ENCODE data around the gene RASL11B. TPM values are rescaled to one million over a fixed set of nuclear protein-coding genes. Genes with fewer than 3 reads are reported as not detected.

The RASL11B gene
- total RNA-seq, 1 experiment from 2014 or later, result 30.0 TPM

DNA sequence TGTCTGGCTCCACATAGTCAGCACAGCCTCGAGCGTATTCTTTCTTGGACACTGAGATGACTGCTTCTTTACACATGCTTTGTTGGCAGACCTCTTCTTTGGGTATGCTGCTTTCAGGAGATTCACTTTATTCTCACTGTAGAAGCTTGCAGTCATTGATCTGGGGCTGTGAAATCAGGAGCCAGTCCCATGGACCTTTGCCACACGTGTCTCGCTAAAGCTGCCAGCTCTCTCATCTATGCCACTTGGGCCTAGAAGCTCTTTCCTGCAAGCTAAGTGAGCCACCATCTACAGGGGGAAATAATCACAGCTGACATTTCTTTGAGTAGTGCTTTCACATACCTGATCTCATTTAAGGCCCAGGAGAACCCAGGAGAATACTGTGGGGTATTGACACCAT, 5.0 kb downstream of the RASL11B start:
- no peak overlapping the region for H2BK12ac ChIP-seq (ENCODE audit: insufficient read length, low read depth, low read length)
- no CpG with 5 or more reads among the region's 4 CpGs for WGBS (ENCODE audit: extremely low coverage, insufficient read length, low lambda C conversion rate)
- H4K91ac ChIP-seq (ENCODE audit: insufficient read length, low read depth, low read length), result no peak overlapping the region
- no peaks in the 10 kb centered on the region for H4K20me1 ChIP-seq (ENCODE audit: control insufficient read depth, insufficient read depth, insufficient read length)
- peak overlapping the region in 1 of 3 experiments; percentile 78; a peak in 3 of 7 replicates for H3K27ac Mint-ChIP-seq
- H3K9me3 Mint-ChIP-seq, result no peaks in the 10 kb centered on the region; a peak in 2 of 5 replicates
- H3K23me2 ChIP-seq (ENCODE audit: insufficient read length, low read depth, low read length, poor library complexity, severe bottlenecking), result peaks cover 13% of the 10 kb centered on the region
- H4K5ac ChIP-seq (ENCODE audit: insufficient read length, low read depth, low read length), result no peak overlapping the region
- no peak overlapping the region for H2AK5ac ChIP-seq (ENCODE audit: insufficient read length, low read length)
- peak overlapping the region; percentile 22 for H3K27ac ChIP-seq (ENCODE audit: insufficient read length, low read depth, low read length)
- no peak overlapping the region for H2BK120ac ChIP-seq (ENCODE audit: low read depth, low read length, poor library complexity, severe bottlenecking)
- H3K14ac ChIP-seq (ENCODE audit: insufficient read depth, low read length), result no peak overlapping the region
- peaks cover 61 to 67% of the 10 kb centered on the region in 2 experiments for H3K4me1 Mint-ChIP-seq
- DNase-seq, result no peak
- no peaks in the 10 kb centered on the region; the same call in 1 of the 2 replicates for H3K27me3 Mint-ChIP-seq (ENCODE audit: low read depth)
- no peak overlapping the region for H3K4me3 Mint-ChIP-seq
- no peak overlapping the region for H3K9ac ChIP-seq (ENCODE audit: extremely low read depth, insufficient read length, low read length)
- H2BK15ac ChIP-seq (ENCODE audit: low read depth, low read length), result no peak overlapping the region
- no peak overlapping the region for H4K8ac ChIP-seq (replicated peaks; ENCODE audit: insufficient read length, low read depth, low read length)
- no peak overlapping the region for H3K56ac ChIP-seq (ENCODE audit: insufficient read length, low read depth, low read length)
- H3K23ac ChIP-seq (ENCODE audit: insufficient read length, low read depth, low read length), result no peak overlapping the region
- H3K36me3 Mint-ChIP-seq (ENCODE audit: insufficient read depth in 1 of 3, low read depth in 3 of 3), result peaks cover 39 to 49% (median 48%) of the 10 kb centered on the region in 3 experiments
- no peak overlapping the region for H3T11ph ChIP-seq (ENCODE audit: low read length)
- no peak overlapping the region for H2AFZ ChIP-seq (ENCODE audit: low read length)
- no peak overlapping the region for H2BK20ac ChIP-seq (ENCODE audit: low read depth, low read length, poor library complexity, severe bottlenecking)
- H2BK5ac ChIP-seq (ENCODE audit: insufficient read length, low read length), result no peak overlapping the region
- no peaks in the 10 kb centered on the region; the same call in 1 of the 2 replicates for H3K4me1 ChIP-seq (ENCODE audit: insufficient read depth, low read length)
- H3K79me1 ChIP-seq (ENCODE audit: insufficient read depth, low read depth, low read length, poor library complexity, severe bottlenecking), result no peaks in the 10 kb centered on the region
- H3K79me2 ChIP-seq (ENCODE audit: insufficient read depth, low read length), result peaks cover 8% of the 10 kb centered on the region; the same call in 1 of the 2 replicates
- no peak overlapping the region for H3K18ac ChIP-seq (ENCODE audit: insufficient read length, low read depth, low read length)
- no peak for TF ChIP-seq CTCF (conservative IDR thresholded peaks at IDR 0.05)
- H3K9me3 ChIP-seq (ENCODE audit: control insufficient read depth, low read depth, low read length), result no peaks in the 10 kb centered on the region
- no peak overlapping the region for H3K4ac ChIP-seq (ENCODE audit: low read depth, low read length)
- H3K27me3 ChIP-seq (ENCODE audit: insufficient read depth, low read length), result no peaks in the 10 kb centered on the region
- H3K4me2 ChIP-seq (ENCODE audit: insufficient read depth, insufficient read length, low read length), result no peak overlapping the region

All from H9 (cell line).